ENCODE data around the gene MT1X. TPM values are rescaled to one million over a fixed set of nuclear protein-coding genes. Genes with fewer than 3 reads are reported as not detected.
"Not testable (repeated sequence)": the region's sequence is repeated elsewhere in the genome, so short reads cannot be mapped to it uniquely, and the experiment has no call there.

The MT1X gene
- total RNA-seq, 1 donor from 2014 or later, result 603 TPM

- ATAC-seq, result no peak
Observed at GRCh38 chr16:56713794-56714193, 31.5 kb downstream of the MT1X start.

GRCh38 chr16:56715126-56715525 is 32.9 kb downstream of the MT1X start:
- ATAC-seq, result no peak

GRCh38 chr16:56716761-56717160 is 34.5 kb downstream of the MT1X start:
- no peak for ATAC-seq

- not testable (repeated sequence) for ATAC-seq
Observed at GRCh38 chr16:56717532-56717931, 35.3 kb downstream of the MT1X start.

- ATAC-seq, result no peak
Observed at GRCh38 chr16:56722200-56722842, 40.1 kb downstream of the MT1X start.

- no peak for ATAC-seq
Observed at GRCh38 chr16:56724191-56724590, 41.9 kb downstream of the MT1X start.

GRCh38 chr16:56726283-56726682 is 44.0 kb downstream of the MT1X start:
- no peak for ATAC-seq

- ATAC-seq, result no peak
Observed at GRCh38 chr16:56726926-56727325, 44.7 kb downstream of the MT1X start.

- no peak for ATAC-seq
Observed at GRCh38 chr16:56728027-56728426, 45.8 kb downstream of the MT1X start.

GRCh38 chr16:56728980-56729734 is 46.9 kb downstream of the MT1X start:
- ATAC-seq, result no peak

- peak; percentile 98 for ATAC-seq
Observed at GRCh38 chr16:56729735-56730662, 47.7 kb downstream of the MT1X start, which contains the start of gene NUP93. Gene NUP93 (plus strand): TSS chr16:56730129. CDS start chr16:56748248, 18,119 bp downstream.

GRCh38 chr16:56732366-56732765 is 50.1 kb downstream of the MT1X start:
- ATAC-seq, result no peak

GRCh38 chr16:56732832-56733231 is 50.6 kb downstream of the MT1X start:
- no peak for ATAC-seq

Other genes starting within 250 kb of the MT1X start
- gene NUDT21, start 231.1 kb upstream of the MT1X start, total RNA-seq, result 99.3 TPM
- 39.0 TPM for gene OGFOD1, start 230.9 kb upstream of the MT1X start, total RNA-seq
- 35.3 TPM for gene BBS2, start 162.4 kb upstream of the MT1X start, total RNA-seq
- gene MT4, start 117.4 kb upstream of the MT1X start, total RNA-seq, result 8.4 TPM
- not detected for gene MT3, start 92.9 kb upstream of the MT1X start, total RNA-seq
- gene MT2A, start 73.9 kb upstream of the MT1X start, total RNA-seq, result 220 TPM
- 98.8 TPM for gene MT1E, start 56.7 kb upstream of the MT1X start, total RNA-seq
- 2.0 TPM for gene MT1M, start 49.8 kb upstream of the MT1X start, total RNA-seq
- gene MT1A, start 43.8 kb upstream of the MT1X start, total RNA-seq, result 2.9 TPM
- not detected for gene MT1B, start 30.6 kb upstream of the MT1X start, total RNA-seq
- 3.7 TPM for gene MT1F, start 24.5 kb upstream of the MT1X start, total RNA-seq
- 26.3 TPM for gene MT1G, start 14.4 kb upstream of the MT1X start, total RNA-seq
- gene MT1H, start 12.7 kb upstream of the MT1X start, total RNA-seq, result 5.0 TPM
- gene NUP93, start 47.7 kb downstream of the MT1X start, total RNA-seq, result 52.3 TPM
- gene SLC12A3, start 182.7 kb downstream of the MT1X start, total RNA-seq, result not detected
- 63.9 TPM for gene HERPUD1, start 249.7 kb downstream of the MT1X start, total RNA-seq

Measured in esophagus mucosa (tissue), 1 donor.